Stimulated activated effector memory CD8-positive, alpha-beta T cell treated with anti-CD3 and anti-CD28 coated beads, Interleukin-12 subunit alpha, Interleukin-12 subunit beta, amount 100 ng/mL, for 72 hours (primary cell): ENCODE measurements around the gene CFAP77.

Experiments
- ATAC-seq: fragments of 150-1000 bp; cut with Tn5 transposase; 2 replicates; pipeline ENCODE4 v1.10.0; 2021
- DNase-seq, 2 donors: peaks; one replicate each; pipeline ENCODE4 v3.0.0; 2021 to 2022; ENCODE audit warnings: low spot score in 2 of 2
- H3K27ac Mint-ChIP-seq: one replicate; pipeline ENCODE4 v1.8.0; 2022; ENCODE audit warnings: mild to moderate bottlenecking, mixed read lengths
- H3K36me3 Mint-ChIP-seq: one replicate; pipeline ENCODE4 v1.8.0; 2022; ENCODE audit warnings: mild to moderate bottlenecking, mixed read lengths
- H3K4me1 Mint-ChIP-seq: one replicate; pipeline ENCODE4 v1.8.0; 2022; ENCODE audit warnings: mixed read lengths
- H3K4me3 Mint-ChIP-seq: one replicate; pipeline ENCODE4 v1.8.0; 2022; ENCODE audit warnings: mild to moderate bottlenecking, mixed read lengths
- H3K9me3 Mint-ChIP-seq: one replicate; pipeline ENCODE4 v1.8.0; 2022; ENCODE audit warnings: mixed read lengths

Gene CFAP77

DNA sequence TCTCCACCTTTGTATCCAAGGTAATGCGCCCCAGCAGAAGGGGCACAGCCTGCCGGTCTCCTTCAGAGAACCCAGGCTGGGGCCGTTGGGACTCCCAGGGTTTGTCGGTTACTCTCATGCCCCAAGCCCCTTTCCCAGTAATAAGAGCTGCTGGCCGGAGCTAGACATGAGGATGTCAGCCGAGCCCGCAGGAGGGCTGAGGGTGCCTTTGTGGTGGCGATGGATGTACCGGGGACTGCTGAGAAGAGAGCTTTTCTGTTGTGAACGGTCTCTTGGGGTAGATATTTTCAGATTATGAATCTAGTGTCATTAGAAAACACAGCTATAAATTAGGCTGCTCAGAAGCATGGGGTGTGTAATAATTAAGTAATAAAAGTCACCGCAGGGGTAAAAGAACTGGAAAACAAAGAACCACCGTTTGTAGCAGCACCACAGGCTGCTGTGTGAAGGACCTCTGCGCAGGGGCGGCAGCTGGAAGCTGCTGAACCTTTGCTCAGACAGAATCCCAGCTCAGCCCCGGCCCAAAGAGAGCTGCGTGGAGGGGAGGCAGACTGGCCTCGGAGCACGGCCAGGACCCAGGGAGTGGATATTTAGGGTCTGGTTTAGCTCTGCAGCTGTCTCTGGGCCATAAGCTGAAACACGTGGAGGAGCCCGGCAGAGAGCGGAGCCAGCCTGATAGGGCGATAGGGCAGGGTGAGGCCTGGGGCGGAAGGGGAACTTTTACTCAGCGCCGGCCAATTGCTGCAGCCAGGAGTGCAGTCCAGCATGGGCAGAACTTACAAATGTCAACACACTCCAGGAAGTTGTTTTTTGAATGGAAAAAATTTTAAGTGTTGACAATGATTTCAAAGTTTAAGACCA lies 121.9 kb downstream of the CFAP77 start:
- Mint-ChIP-seq H3K4me1 (no peaks in the 10 kb centered on the region), H3K9me3 (peaks cover 2% of the 10 kb centered on the region), H3K4me3 (no peak overlapping the region), H3K36me3 (no peaks in the 10 kb centered on the region), H3K27ac (no peak overlapping the region)
- DNase-seq (no peak), ATAC-seq (no peak)

DNA sequence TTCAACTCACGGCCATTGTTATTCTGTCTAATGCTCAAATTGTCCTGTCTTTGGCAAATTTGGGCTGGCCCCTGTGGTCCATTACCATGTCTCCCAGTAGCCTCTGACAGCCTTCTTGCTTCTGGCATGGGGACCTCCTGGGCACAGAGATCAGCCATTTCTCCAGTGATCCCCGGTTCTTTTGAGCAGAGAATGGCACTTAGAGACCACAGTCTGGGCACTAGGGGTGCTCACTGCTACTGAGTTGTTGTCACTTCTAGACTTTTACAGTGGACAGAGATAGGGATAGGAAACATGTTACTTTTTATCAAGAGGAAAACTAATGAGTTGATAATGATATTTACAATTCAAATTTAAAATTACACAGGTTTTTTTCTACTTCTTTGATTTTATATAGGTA lies 124.8 kb downstream of the CFAP77 start:
- DNase-seq (no peak), ATAC-seq (no peak)
- Mint-ChIP-seq H3K4me1 (no peaks in the 10 kb centered on the region), H3K4me3 (no peak overlapping the region), H3K9me3 (peaks cover 2% of the 10 kb centered on the region), H3K27ac (no peak overlapping the region), H3K36me3 (no peaks in the 10 kb centered on the region)

DNA sequence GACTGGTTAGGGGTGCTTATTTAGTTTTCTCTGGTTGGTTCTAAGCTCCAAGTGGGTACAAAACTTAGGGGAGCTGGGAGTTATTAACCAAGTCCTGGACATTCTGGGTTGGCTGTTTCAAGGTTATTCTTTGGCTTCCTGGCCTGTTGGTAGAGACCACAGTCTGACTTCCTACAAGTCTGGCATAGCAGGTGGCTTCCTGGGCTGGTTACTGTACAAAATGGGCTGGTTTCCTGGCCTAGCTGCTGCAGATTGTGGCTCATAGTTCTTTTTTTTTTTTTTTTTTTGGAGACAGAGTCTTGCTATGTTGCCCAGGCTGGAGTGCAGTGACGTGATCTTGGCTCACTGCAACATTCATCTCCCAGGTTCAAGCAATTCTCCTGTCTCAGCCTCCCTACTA lies 126.1 kb downstream of the CFAP77 start:
- DNase-seq (no peak), ATAC-seq (no peak)
- Mint-ChIP-seq H3K4me1 (no peaks in the 10 kb centered on the region), H3K27ac (no peak overlapping the region), H3K36me3 (no peaks in the 10 kb centered on the region), H3K9me3 (peaks cover 2% of the 10 kb centered on the region), H3K4me3 (no peak overlapping the region)

GRCh38 chr9:132537352-132537751 lies 127.3 kb downstream of the CFAP77 start:
- Mint-ChIP-seq H3K27ac (no peak overlapping the region), H3K36me3 (no peaks in the 10 kb centered on the region), H3K4me3 (no peak overlapping the region), H3K4me1 (no peaks in the 10 kb centered on the region), H3K9me3 (peaks cover 2% of the 10 kb centered on the region)
- ATAC-seq (no peak), DNase-seq (no peak)

GRCh38 chr9:132538071-132538470 lies 128.1 kb downstream of the CFAP77 start:
- no peaks in the 10 kb centered on the region for H3K36me3 Mint-ChIP-seq
- H3K9me3 Mint-ChIP-seq, result peaks cover 2% of the 10 kb centered on the region
- H3K4me3 Mint-ChIP-seq, result no peak overlapping the region
- no peaks in the 10 kb centered on the region for H3K4me1 Mint-ChIP-seq
- ATAC-seq (no peak), DNase-seq (no peak)
- no peak overlapping the region for H3K27ac Mint-ChIP-seq

- DNase-seq (no peak), ATAC-seq (no peak)
- Mint-ChIP-seq H3K36me3 (no peaks in the 10 kb centered on the region), H3K4me1 (no peaks in the 10 kb centered on the region), H3K4me3 (no peak overlapping the region), H3K27ac (no peak overlapping the region), H3K9me3 (peaks cover 2% of the 10 kb centered on the region)
Observed at GRCh38 chr9:132539096-132539495, 129.1 kb downstream of the CFAP77 start.

GRCh38 chr9:132541051-132541450 lies 131.0 kb downstream of the CFAP77 start:
- H3K9me3 Mint-ChIP-seq, result no peaks in the 10 kb centered on the region
- H3K36me3 Mint-ChIP-seq, result no peaks in the 10 kb centered on the region
- no peak overlapping the region for H3K27ac Mint-ChIP-seq
- H3K4me3 Mint-ChIP-seq, result no peak overlapping the region
- no peaks in the 10 kb centered on the region for H3K4me1 Mint-ChIP-seq
- DNase-seq (no peak), ATAC-seq (no peak)

DNA sequence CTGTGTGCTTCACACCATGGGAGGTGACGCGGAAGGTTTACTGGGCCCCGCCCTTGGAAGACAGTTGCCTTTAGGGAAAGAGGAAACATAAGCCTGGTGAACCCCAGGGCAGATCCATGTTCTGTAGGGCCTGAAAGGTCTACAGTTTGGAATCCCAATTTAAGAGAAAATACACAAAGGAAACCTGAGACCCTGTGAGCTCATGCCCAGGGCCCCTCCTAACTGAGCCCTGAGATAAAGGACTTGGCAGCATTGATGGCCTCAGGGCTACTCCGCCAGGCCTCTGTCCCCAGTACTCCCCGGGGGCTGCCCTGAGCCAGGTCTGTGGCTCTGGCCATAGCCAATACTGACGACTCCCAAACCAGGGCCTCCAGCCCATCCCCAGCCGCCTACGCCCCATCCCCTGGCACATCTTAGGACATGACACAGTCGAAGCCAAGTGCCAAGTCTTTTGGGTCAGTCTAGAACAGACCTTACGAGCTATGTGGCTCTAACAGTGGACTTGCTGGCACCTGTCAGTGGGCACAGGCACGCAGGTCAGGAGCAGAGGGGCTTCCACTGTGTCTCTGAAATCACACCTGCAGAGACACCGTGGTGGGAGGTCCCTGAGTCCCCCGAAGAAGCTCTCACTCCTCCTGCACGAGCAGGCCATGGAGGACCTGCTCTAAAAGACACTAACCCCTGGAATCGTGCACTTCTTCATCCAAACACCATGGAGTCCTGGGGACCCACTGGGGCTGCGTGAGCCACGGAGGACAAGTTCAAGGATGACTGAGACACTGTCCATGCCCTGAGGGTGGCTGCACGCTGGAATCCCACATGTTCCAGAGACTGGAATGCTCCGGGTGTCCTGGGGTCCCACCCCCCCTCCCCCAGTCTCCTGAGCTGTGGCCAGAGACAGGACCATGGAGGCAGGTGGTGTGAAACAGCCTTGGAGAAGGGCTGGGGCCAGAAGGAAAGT lies 132.1 kb downstream of the CFAP77 start:
- ATAC-seq (no peak), DNase-seq (no peak)
- Mint-ChIP-seq H3K9me3 (no peaks in the 10 kb centered on the region), H3K36me3 (no peaks in the 10 kb centered on the region), H3K27ac (no peak overlapping the region), H3K4me1 (no peaks in the 10 kb centered on the region), H3K4me3 (no peak overlapping the region)

DNA sequence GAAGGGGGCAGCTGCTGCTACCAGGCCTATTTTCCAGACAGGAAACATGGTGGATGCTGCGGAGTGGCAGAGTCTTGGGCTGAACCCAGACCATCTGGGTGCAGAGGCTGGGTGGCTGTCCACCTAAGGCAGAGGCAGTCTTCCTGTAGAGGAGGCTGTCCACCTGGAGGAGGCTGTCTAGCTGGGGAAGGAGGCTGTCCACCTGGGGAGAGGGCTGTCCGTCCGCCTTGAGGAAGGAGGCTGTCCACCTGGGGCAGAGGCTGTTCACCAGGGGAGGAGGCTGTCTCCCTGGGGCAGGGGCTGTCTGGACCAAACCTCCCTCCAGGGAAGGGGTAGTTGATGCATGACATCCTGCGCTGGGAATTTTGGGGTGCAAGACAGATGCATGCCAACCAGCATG lies 133.2 kb downstream of the CFAP77 start:
- DNase-seq (no peak), ATAC-seq (no peak)
- no peak overlapping the region for H3K4me3 Mint-ChIP-seq
- H3K36me3 Mint-ChIP-seq, result no peaks in the 10 kb centered on the region
- no peak overlapping the region for H3K27ac Mint-ChIP-seq
- H3K9me3 Mint-ChIP-seq, result no peaks in the 10 kb centered on the region
- no peaks in the 10 kb centered on the region for H3K4me1 Mint-ChIP-seq

GRCh38 chr9:132543960-132544359 lies 133.9 kb downstream of the CFAP77 start:
- Mint-ChIP-seq H3K4me3 (no peak overlapping the region), H3K4me1 (no peaks in the 10 kb centered on the region), H3K9me3 (no peaks in the 10 kb centered on the region), H3K36me3 (no peaks in the 10 kb centered on the region), H3K27ac (no peak overlapping the region)
- no peak for ATAC-seq
- no peak for DNase-seq

DNA sequence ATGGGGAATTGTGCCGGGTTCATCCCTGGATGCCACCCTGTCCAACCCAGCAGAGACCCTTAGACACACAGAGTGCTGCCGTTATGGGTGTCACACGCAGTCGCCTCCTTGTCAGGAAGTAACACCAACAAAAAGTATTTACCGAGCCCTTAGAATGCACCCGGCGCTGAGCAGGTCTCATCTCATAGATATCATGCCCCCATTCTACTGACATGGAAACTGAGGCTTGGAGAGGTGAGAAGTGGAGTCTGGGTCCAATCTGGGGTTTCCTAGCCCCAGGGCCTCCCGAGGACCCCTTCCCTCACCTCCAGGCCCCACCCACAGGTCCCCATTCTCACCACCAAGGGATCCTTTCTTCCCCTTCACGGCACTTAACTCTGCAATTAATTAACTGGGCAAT lies 135.6 kb downstream of the CFAP77 start:
- ATAC-seq, result no peak
- no peaks in the 10 kb centered on the region for H3K9me3 Mint-ChIP-seq
- no peaks in the 10 kb centered on the region for H3K4me1 Mint-ChIP-seq

DNA sequence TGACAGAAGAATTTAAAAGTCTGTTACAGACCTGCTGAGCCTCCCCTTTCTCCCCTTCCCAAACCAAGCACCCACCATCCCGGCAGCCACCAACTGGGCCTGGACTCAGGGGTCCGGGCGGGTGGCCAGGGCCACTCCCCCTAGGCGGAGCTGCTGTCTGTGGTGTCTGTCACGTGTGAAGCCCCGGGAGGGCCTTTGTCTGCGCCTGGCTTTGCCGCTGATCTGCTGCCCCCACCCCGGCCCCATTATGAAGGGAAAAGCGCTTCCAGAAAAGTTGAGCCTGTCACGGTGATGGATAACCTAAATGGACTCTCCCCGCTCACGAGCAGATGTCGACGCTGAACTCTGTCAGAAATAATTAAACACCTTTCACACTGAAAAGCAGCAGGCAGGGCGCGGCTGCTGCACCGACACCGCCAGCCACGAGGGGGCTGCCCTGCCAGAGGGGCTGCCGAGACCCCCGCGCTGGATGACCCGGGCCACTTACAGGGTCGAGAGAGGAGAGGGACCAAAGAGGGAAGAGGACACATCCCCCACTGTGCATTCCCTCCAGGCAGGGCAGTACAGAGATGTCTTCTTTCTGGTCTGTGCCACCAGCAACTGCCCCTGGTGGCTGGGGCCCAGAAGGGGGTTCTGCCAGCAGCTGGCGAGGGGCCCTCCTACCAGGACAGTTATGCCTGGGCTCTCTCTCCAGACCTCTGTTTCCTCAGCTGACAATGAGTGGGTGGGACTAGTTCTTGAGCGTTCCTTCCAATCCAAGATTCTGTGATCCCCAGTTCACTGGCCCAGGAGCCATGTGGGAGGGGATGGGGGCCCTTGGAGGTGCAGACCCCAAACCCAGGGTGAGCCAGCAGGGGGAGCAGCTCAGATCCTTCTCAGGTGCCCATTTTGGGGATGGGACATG lies 136.4 kb downstream of the CFAP77 start:
- Mint-ChIP-seq H3K36me3 (no peaks in the 10 kb centered on the region), H3K4me1 (no peaks in the 10 kb centered on the region), H3K9me3 (no peaks in the 10 kb centered on the region), H3K4me3 (no peak overlapping the region), H3K27ac (no peak overlapping the region)
- ATAC-seq (no peak), DNase-seq (no peak)

More for the DNA sequence above, 135.6 kb downstream of the CFAP77 start:
- no peak overlapping the region for H3K4me3 Mint-ChIP-seq
- no peaks in the 10 kb centered on the region for H3K36me3 Mint-ChIP-seq
- H3K27ac Mint-ChIP-seq, result no peak overlapping the region
- no peak for DNase-seq

- Mint-ChIP-seq H3K9me3 (no peaks in the 10 kb centered on the region), H3K27ac (no peak overlapping the region), H3K36me3 (no peaks in the 10 kb centered on the region), H3K4me3 (no peak overlapping the region), H3K4me1 (no peaks in the 10 kb centered on the region)
- DNase-seq, result no peak
- no peak for ATAC-seq
Observed at GRCh38 chr9:132547052-132547431, 137.0 kb downstream of the CFAP77 start.

DNA sequence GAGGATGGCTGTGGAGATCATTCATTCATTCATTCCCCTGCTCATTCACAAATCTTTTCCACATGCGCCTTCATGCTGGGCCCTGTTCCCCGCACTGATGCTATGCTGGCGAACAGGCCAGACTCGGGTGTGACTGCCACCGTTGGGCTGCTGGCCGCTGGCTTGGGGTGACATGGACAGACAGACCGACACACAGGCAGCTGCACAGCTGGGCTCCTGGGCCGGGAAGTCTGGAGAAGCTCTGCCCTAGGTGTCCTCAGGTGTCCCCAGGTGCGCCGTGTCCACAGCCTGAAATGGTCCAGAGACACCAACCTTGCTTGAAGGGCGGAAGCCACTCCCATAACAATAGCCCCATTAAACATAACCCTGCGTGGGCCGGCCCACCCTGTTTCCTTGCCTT lies 137.4 kb downstream of the CFAP77 start:
- no peaks in the 10 kb centered on the region for H3K4me1 Mint-ChIP-seq
- no peak overlapping the region for H3K27ac Mint-ChIP-seq
- H3K36me3 Mint-ChIP-seq, result no peaks in the 10 kb centered on the region
- H3K9me3 Mint-ChIP-seq, result no peaks in the 10 kb centered on the region
- no peak overlapping the region for H3K4me3 Mint-ChIP-seq
- no peak for DNase-seq
- ATAC-seq, result no peak
